Neural progenitor cell (in vitro differentiated cells): ENCODE results near the gene KLHDC8A.

ENCODE experiments used
- EZH2 ChIP-seq: fragments of 200-600 bp; sonication (generic); IDR thresholded peaks from 2 replicates; pipeline ENCODE4 v1.6.1; 2017; ENCODE audit warnings: antibody characterized with exemption, mild to moderate bottlenecking, moderate library complexity
- EZH2phosphoT487 ChIP-seq: fragments of 200-600 bp; sonication (generic); IDR thresholded peaks from 2 replicates; pipeline ENCODE4 v1.6.1; 2017; ENCODE audit warnings: antibody characterized with exemption
- TF ChIP-seq, protein P1 (sequence below): fragments of 200-600 bp; sonication (generic); IDR thresholded peaks from 2 replicates; pipeline ENCODE4 v1.5.1; 2017; ENCODE audit warnings: antibody characterized with exemption, mild to moderate bottlenecking

DNA sequence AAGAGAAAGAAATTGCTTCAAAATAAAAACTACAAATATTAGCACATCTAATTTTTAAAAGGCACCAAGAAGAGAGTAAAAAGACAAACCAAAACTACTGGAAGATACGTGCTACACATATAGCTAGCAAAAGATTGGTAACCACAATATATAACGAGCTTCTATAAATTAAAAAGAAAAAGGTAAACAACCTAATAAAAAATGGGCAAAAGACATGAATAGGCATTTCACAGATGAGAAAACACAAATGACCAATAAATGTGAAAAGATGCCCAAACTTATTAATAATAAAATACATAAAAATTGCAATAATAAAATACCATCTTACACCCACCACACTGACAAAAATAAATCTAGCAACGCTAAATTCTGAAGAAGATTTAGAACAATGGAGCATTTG lies 38.9 kb upstream of the KLHDC8A start:
- TF ChIP-seq, protein P1, sequence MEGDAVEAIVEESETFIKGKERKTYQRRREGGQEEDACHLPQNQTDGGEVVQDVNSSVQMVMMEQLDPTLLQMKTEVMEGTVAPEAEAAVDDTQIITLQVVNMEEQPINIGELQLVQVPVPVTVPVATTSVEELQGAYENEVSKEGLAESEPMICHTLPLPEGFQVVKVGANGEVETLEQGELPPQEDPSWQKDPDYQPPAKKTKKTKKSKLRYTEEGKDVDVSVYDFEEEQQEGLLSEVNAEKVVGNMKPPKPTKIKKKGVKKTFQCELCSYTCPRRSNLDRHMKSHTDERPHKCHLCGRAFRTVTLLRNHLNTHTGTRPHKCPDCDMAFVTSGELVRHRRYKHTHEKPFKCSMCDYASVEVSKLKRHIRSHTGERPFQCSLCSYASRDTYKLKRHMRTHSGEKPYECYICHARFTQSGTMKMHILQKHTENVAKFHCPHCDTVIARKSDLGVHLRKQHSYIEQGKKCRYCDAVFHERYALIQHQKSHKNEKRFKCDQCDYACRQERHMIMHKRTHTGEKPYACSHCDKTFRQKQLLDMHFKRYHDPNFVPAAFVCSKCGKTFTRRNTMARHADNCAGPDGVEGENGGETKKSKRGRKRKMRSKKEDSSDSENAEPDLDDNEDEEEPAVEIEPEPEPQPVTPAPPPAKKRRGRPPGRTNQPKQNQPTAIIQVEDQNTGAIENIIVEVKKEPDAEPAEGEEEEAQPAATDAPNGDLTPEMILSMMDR, result no peak
- TF ChIP-seq EZH2 (no peak), EZH2phosphoT487 (no peak)
